HFF-Myc (cell line): ENCODE measurements around the gene TFB2M.
"Not testable (repeated sequence)": the region's sequence is repeated elsewhere in the genome, so short reads cannot be mapped to it uniquely, and the experiment has no call there.

ENCODE experiments used
- DNase-seq: peaks from one replicate; pipeline ENCODE4 v3.0.0-alpha.2; 2011; ENCODE audit warnings: low read depth; ENCODE audit errors: extremely low read depth
- H3K4me3 ChIP-seq: replicated peaks from 2 replicates; pipeline ENCODE4 v1.5.1; 2011; ENCODE audit warnings: low read depth, mild to moderate bottlenecking, control low read depth, low read length
- TF ChIP-seq, protein P1 (sequence below): IDR thresholded peaks from 2 replicates; pipeline ENCODE4 v1.5.1; 2012; ENCODE audit warnings: mild to moderate bottlenecking, low read depth, low read length, control low read depth; ENCODE audit errors: missing control alignments

The TFB2M gene

GRCh38 chr1:246566128-246566812 is at the start of gene TFB2M, which contains the start of gene CNST:
Gene TFB2M (minus strand): TSS chr1:246566261. CDS start chr1:246566138, 123 bp downstream.
Gene CNST (plus strand): TSS chr1:246566456. CDS start chr1:246591563, 25,107 bp downstream.
- peak within 1 kb of the TSS; percentile 99 for H3K4me3 ChIP-seq
- DNase-seq = peak; percentile 95
- TF ChIP-seq, protein P1, sequence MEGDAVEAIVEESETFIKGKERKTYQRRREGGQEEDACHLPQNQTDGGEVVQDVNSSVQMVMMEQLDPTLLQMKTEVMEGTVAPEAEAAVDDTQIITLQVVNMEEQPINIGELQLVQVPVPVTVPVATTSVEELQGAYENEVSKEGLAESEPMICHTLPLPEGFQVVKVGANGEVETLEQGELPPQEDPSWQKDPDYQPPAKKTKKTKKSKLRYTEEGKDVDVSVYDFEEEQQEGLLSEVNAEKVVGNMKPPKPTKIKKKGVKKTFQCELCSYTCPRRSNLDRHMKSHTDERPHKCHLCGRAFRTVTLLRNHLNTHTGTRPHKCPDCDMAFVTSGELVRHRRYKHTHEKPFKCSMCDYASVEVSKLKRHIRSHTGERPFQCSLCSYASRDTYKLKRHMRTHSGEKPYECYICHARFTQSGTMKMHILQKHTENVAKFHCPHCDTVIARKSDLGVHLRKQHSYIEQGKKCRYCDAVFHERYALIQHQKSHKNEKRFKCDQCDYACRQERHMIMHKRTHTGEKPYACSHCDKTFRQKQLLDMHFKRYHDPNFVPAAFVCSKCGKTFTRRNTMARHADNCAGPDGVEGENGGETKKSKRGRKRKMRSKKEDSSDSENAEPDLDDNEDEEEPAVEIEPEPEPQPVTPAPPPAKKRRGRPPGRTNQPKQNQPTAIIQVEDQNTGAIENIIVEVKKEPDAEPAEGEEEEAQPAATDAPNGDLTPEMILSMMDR = no peak

- no peak overlapping the region for H3K4me3 ChIP-seq
- no peak for DNase-seq
- TF ChIP-seq, protein P1 = no peak
These were observed 47.2 kb upstream of the TFB2M start for GRCh38 chr1:246613096-246613758.

DNA sequence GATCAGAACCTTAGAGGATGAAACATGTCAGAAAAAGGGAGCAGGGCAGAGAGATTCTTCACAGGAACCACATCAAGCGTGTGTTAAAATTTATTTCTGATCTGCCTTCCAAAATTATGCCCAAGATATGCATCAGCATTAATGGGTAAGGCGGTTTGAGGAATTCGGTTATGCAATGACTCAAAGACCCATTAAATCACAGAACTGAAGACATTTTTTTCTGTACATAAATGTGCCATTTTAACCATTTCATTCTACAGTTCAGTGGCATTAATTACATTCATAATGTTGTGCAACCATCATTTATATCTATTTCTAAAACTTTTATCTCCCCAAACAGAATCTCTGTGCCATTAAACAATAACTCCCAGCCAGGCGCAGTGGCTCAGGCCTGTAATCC is 43.6 kb upstream of the TFB2M start:
- H3K4me3 ChIP-seq = no peak overlapping the region
- TF ChIP-seq, protein P1 = no peak
- no peak for DNase-seq

DNA sequence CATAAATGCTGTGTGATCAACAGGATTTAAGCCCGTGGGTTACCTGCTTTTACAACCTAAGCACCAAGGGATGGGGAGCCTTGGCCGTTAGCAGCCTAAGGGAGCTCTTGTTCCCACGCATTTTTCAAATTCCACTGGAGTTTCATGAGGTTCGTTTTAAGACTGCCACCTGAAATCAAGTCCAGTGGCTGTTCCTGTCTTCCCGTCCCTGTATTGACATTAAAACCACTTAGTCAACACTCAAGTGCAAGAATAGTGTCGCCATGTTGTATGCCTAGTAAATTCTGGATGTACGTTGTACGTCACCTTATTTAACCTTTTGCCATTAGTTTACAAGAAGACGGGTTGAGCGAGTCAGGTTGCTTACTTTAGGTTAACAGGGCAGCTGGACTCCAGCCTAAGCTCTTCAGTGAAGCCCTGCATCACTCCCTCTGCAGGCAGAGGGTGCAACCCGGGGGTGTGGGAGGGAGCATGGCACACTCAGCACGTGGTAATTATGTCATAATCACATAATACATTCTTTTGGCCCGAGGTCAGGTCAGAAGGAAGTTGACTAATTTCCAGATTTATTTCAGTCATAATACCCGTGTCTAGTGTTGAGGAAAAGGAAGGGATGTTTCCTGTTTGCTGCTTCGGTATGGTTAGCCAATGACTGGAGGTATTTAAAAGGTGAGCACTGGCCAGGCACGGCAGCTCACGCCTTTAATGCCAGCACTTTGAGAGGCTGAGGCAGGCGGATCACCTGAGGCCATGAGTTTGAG is 42.7 kb upstream of the TFB2M start:
- no peak overlapping the region for H3K4me3 ChIP-seq
- TF ChIP-seq, protein P1 = peak; percentile 24
- DNase-seq = peak; percentile 91

- TF ChIP-seq, protein P1 = no peak
- H3K4me3 ChIP-seq = no peak overlapping the region
- no peak for DNase-seq
These were observed 41.4 kb upstream of the TFB2M start for GRCh38 chr1:246607462-246607861.

DNA sequence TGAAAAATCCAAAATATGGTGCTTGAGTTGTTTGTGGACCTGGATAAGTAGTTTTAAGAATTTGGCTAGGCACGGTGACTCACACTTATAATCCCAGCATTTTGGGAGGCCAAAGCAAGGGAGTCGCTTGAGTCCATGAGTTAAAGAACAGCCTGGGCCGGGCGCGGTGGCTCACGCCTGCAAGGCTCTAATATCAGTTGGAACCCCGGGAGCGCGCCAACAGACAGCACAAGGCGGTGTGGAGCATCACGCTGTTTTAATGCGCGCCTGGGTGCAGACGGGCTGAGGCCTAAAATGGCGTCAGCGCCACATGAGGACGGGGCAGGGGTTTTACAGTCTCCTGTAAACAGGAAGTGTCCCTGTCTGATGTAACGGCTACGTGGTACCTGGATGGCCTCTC is 39.2 kb upstream of the TFB2M start:
- DNase-seq, H3K4me3 ChIP-seq: not testable (repeated sequence)

GRCh38 chr1:246602194-246602593 is 36.1 kb upstream of the TFB2M start:
- DNase-seq = no peak
- TF ChIP-seq, protein P1 = no peak
- no peak overlapping the region for H3K4me3 ChIP-seq
